Right lobe of liver (tissue), 4 donors: ENCODE measurements around the gene C6orf132.

Experiments used
- CTCF ChIP-seq, 4 donors: fragments of 200-600 bp in 3 of 4; fragments of 450-650 bp in 1 of 4; IDR thresholded peaks; one replicate each; pipeline versions ENCODE4 v1.5.1 to v1.8.0; 2016 to 2022; ENCODE audit warnings: antibody characterized with exemption in 4 of 4, mild to moderate bottlenecking in 2 of 4
- POLR2A ChIP-seq: fragments of 450-650 bp; IDR thresholded peaks from one replicate; pipeline ENCODE4 v1.6.1; 2017; ENCODE audit warnings: antibody characterized with exemption, mild to moderate bottlenecking
- donor health status: DM: no; HTN: no; CAD: no.
- donor health status: DM: no; HTN: no; CAD: no.
- donor health status: DM: no; HTN: yes; CAD: no.

GRCh38 chr6:42066156-42066675 lies 76.2 kb downstream of the C6orf132 start:
- TF ChIP-seq CTCF (IDR thresholded peaks at IDR 0.05) = no peak
- no peak for TF ChIP-seq POLR2A
